PC-3 (cell line): ENCODE measurements around the gene MASP2. TPM values are rescaled to one million over a fixed set of nuclear protein-coding genes. Genes with fewer than 3 reads are reported as not detected.

Experiments
- ATAC-seq: fragments of 200-7000 bp; cut with Tn5 transposase; 2 replicates; pipeline ENCODE4 v1.9.1; 2020; ENCODE audit warnings: mild to moderate bottlenecking, moderate library complexity
- BruUV-seq: library from RNA; stranded (reverse); fragments of 400-500 nt; replicated peaks from 2 replicates; lab custom pipeline; 2021; lab: Mats Ljungman, UMichigan
- CTCF ChIA-PET: fragments of 300-600 bp; sonication (Branson Sonifier 250); formaldehyde crosslinking; loops from one replicate; lab custom pipeline; 2022; ENCODE audit warnings: antibody characterized with exemption; lab: Charles Lee
- POLR2A ChIA-PET: fragments of 300-600 bp; sonication (Branson Sonifier 250); formaldehyde crosslinking; loops from one replicate; lab custom pipeline; 2022; ENCODE audit warnings: antibody characterized with exemption; ENCODE audit not compliant: unreplicated experiment; lab: Charles Lee
- DNase-seq: peaks from one replicate; pipeline ENCODE4 v3.0.0-alpha.2; 2015
- H2AFZ ChIP-seq: fragments of 300-600 bp; sonication (generic); 2 replicates; pipeline ENCODE4 v1.6.0; 2016; ENCODE audit warnings: antibody characterized with exemption, low read length
- H3F3A ChIP-seq: fragments of 300-600 bp; sonication (generic); one replicate; pipeline ENCODE4 v1.6.0; 2017; ENCODE audit warnings: antibody characterized with exemption, low read length, control low read depth, mild to moderate bottlenecking; ENCODE audit not compliant: unreplicated experiment
- H3K27ac ChIP-seq: fragments of 300-600 bp; sonication (generic); 2 replicates; pipeline ENCODE4 v1.5.1; 2016; ENCODE audit warnings: mild to moderate bottlenecking, low read length
- H3K27me3 ChIP-seq: fragments of 300-600 bp; sonication (generic); 2 replicates; pipeline ENCODE4 v1.6.1; 2016; ENCODE audit warnings: low read length, mixed read lengths
- H3K36me3 ChIP-seq: fragments of 300-600 bp; sonication (generic); 2 replicates; pipeline ENCODE4 v1.6.1; 2016; ENCODE audit warnings: low read depth, mixed run types, low read length, mixed read lengths
- H3K4me1 ChIP-seq: fragments of 300-600 bp; sonication (generic); 2 replicates; pipeline ENCODE4 v1.5.1; 2016; ENCODE audit warnings: low read length; ENCODE audit not compliant: insufficient read depth
- H3K4me2 ChIP-seq: fragments of 300-600 bp; sonication (generic); 2 replicates; pipeline ENCODE4 v1.6.0; 2016; ENCODE audit warnings: low read length
- H3K4me3 ChIP-seq: fragments of 300-600 bp; sonication (generic); 2 replicates; pipeline ENCODE4 v1.5.1; 2016; ENCODE audit warnings: mild to moderate bottlenecking, low read length, mixed read lengths
- H3K79me2 ChIP-seq: fragments of 300-600 bp; sonication (generic); 2 replicates; pipeline ENCODE4 v1.6.1; 2017; ENCODE audit warnings: low read length, mixed read lengths
- H3K9ac ChIP-seq: fragments of 300-600 bp; sonication (generic); 2 replicates; pipeline ENCODE4 v1.6.0; 2016; ENCODE audit warnings: mild to moderate bottlenecking, low read length
- H3K9me2 ChIP-seq: fragments of 300-600 bp; sonication (generic); replicated peaks from 2 replicates; pipeline ENCODE4 v1.6.1; 2016; ENCODE audit warnings: mixed run types, low read length, mixed read lengths
- H3K9me3 ChIP-seq: fragments of 300-600 bp; sonication (generic); 2 replicates; pipeline ENCODE4 v1.6.1; 2016; ENCODE audit warnings: low read length, mixed read lengths
- H4K20me1 ChIP-seq: fragments of 300-600 bp; sonication (generic); 2 replicates; pipeline ENCODE4 v1.6.1; 2016; ENCODE audit warnings: low read length, mixed read lengths
- EZH2 ChIP-seq: fragments of 300-600 bp; sonication (generic); IDR thresholded peaks from one replicate; pipeline ENCODE4 v1.6.1; 2017; ENCODE audit warnings: antibody characterized with exemption, mild to moderate bottlenecking, low read length; ENCODE audit not compliant: unreplicated experiment
- EZH2phosphoT487 ChIP-seq: fragments of 300-600 bp; sonication (generic); IDR thresholded peaks from 2 replicates; pipeline ENCODE4 v1.6.1; 2018; ENCODE audit warnings: mild to moderate bottlenecking, antibody characterized with exemption, low read length, borderline replicate concordance
- intact Hi-C: fragments of 100-400 bp; cut with micrococcal nuclease; formaldehyde crosslinking; loops from 2 replicates; pipeline ENCODE4 v1.9.0; 2023
- total RNA-seq: library from RNA; depleted of rRNA; stranded (reverse); fragments of >200 nt; gene quantifications from 2 replicates; pipeline ENCODE4 v1.2.3, GENCODE V29; 2014
- TF ChIP-seq, protein P1 (sequence below): fragments of 300-600 bp; sonication (generic); conservative IDR thresholded peaks from 2 replicates; pipeline ENCODE4 v1.5.1; 2017; ENCODE audit warnings: antibody characterized with exemption, low read depth, mild to moderate bottlenecking, low read length

MASP2 gene
- total RNA-seq, 1 experiment from 2014 or later, result 0.26 TPM

DNA sequence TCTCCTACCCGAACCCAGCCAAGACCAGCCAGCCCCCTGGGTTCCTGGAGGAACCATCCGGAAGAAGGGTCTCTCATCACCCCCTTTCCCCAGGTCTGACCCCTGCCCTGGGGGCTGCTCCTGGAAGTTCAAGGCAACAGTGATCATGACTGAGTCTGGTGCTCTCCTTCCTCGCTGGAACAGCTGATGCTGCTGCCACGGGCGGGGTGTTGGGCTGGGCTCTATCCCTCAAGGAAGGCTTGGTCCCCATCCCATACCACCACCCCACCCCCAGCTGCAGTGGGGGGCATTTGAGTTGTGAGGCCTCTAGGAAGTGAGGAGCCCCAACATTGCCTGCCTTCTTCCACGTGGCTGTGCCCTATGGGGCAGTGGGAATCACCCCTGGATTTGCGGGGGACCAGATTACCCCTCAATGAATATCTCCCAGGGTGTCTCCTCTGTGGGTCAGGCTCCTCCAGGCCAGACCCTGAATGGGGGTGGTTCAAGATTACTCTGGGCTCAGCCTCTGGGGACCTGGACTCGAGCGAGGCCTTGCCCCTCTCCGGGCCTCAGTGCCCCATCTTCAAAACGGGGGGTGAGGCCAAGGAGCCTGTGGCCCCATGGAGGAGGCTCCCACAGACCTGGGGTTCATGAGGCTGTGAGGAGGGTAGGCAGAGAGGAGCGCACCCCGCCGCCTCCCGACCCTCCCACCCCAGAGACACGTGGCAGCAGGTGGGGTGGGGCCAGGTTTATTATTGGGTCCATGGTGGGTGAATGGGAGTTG lies 2.8 kb downstream of the MASP2 start:
- ATAC-seq (no peak), DNase-seq (no peak)
- no peaks in the 10 kb centered on the region for H3K9me2 ChIP-seq
- no peaks in the 10 kb centered on the region for H3K9me3 ChIP-seq
- H3K36me3 ChIP-seq, result no peaks in the 10 kb centered on the region
- CTCF ChIA-PET, result no interaction called here
- H3K4me1 ChIP-seq, result no peaks in the 10 kb centered on the region
- no peak overlapping the region for H2AFZ ChIP-seq
- intact Hi-C loops, result no loop called here
- H3F3A ChIP-seq, result no peaks in the 10 kb centered on the region
- H3K4me2 ChIP-seq, result no peak overlapping the region
- no peaks in the 10 kb centered on the region for H4K20me1 ChIP-seq
- no peak overlapping the region for H3K9ac ChIP-seq
- no peaks in the 10 kb centered on the region for H3K27me3 ChIP-seq
- no peak for TF ChIP-seq EZH2
- TF ChIP-seq EZH2phosphoT487, result no peak
- TF ChIP-seq, protein P1, sequence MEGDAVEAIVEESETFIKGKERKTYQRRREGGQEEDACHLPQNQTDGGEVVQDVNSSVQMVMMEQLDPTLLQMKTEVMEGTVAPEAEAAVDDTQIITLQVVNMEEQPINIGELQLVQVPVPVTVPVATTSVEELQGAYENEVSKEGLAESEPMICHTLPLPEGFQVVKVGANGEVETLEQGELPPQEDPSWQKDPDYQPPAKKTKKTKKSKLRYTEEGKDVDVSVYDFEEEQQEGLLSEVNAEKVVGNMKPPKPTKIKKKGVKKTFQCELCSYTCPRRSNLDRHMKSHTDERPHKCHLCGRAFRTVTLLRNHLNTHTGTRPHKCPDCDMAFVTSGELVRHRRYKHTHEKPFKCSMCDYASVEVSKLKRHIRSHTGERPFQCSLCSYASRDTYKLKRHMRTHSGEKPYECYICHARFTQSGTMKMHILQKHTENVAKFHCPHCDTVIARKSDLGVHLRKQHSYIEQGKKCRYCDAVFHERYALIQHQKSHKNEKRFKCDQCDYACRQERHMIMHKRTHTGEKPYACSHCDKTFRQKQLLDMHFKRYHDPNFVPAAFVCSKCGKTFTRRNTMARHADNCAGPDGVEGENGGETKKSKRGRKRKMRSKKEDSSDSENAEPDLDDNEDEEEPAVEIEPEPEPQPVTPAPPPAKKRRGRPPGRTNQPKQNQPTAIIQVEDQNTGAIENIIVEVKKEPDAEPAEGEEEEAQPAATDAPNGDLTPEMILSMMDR, result no peak
- no peak overlapping the region for H3K27ac ChIP-seq
- no peaks in the 10 kb centered on the region for H3K79me2 ChIP-seq
- BruUV-seq, result no TSS peak
- no peak overlapping the region for H3K4me3 ChIP-seq
- POLR2A ChIA-PET, result no interaction called here

DNA sequence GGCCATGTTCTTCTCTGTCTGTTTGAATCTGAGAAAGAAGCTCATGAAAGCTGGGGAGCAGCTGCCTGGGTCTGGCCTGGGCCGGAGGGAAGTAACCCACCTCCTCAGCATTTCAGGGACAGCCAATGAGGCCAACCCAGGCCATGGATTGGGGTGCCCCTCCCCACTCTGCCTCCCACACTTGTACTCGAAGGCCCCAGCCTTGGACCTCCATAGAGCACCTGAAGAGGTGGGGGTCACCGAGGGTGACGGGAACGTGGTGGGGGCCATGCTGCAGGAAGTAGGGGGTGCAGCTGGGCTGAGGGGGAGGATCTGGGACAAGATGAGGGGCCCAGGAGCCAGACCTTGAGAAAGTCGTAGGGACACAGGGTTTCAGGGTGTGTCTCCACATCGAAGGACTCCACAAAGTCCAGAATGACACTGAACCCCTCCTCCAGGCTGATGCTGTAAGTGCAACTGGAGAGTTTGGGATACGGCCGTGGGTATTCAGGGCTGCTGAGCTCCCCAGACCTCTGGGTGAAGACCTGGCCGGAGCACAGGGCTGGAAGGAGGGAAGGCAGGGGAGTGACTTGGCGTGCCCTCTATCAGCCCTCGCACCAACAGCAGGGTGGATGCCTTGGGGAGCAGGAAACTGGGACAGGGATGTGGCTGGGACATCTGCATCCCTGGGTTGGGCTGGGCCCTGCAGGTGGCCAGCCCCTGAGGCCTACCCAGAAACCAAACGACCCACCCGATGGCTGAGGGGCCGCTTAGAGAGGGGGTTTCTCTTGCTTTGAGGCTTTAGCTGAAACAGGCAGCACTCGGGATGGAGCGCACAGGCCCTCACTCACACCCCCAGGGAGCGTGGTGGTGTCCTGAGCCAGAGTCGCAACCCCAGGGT lies 3.8 kb downstream of the MASP2 start:
- ATAC-seq (no peak), DNase-seq (no peak)
- no peaks in the 10 kb centered on the region for H3K27me3 ChIP-seq
- intact Hi-C loops, result no loop called here
- H3K27ac ChIP-seq, result no peak overlapping the region
- no peaks in the 10 kb centered on the region for H3K9me3 ChIP-seq
- no peaks in the 10 kb centered on the region for H3F3A ChIP-seq
- CTCF ChIA-PET, result no interaction called here
- no peak overlapping the region for H2AFZ ChIP-seq
- H3K36me3 ChIP-seq, result no peaks in the 10 kb centered on the region
- no TSS peak for BruUV-seq
- no peaks in the 10 kb centered on the region for H4K20me1 ChIP-seq
- H3K79me2 ChIP-seq, result no peaks in the 10 kb centered on the region
- no peak overlapping the region for H3K9ac ChIP-seq
- no peaks in the 10 kb centered on the region for H3K4me1 ChIP-seq
- POLR2A ChIA-PET, result no interaction called here
- no peaks in the 10 kb centered on the region for H3K9me2 ChIP-seq
- TF ChIP-seq, protein P1, result no peak
- no peak for TF ChIP-seq EZH2phosphoT487
- no peak for TF ChIP-seq EZH2
- H3K4me3 ChIP-seq, result no peak overlapping the region
- no peak overlapping the region for H3K4me2 ChIP-seq
